ENCODE data around the gene DMRT3. TPM values are rescaled to one million over a fixed set of nuclear protein-coding genes. Genes with fewer than 3 reads are reported as not detected.

Gene DMRT3
- total and polyA plus RNA-seq, 2 of the 8 experiments (the other 6 are each of a cell fraction or from before 2014, with no cell fraction given): not detected

DNA sequence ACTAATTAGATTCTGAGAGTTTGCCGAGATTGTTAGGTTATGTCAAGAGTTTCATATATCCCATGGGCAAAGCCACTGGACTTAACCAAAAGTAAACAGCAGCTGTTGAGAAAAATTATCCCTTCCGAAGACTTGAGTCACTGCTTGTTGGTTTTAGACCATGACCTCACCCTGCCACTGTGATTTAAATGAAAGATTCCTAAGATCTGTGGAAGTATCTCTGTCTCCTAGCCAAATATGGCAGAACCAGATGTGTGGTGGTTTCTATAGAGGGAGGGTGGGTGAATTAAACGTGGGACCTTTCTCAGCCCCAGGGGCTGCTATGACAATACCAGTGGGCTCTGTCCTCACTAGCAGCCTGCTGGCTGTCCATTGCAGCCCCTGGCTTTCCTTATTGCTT lies 19.3 kb downstream of the DMRT3 start:
- H3K79me1 ChIP-seq (ENCODE audit: low read depth, low read length): no peaks in the 10 kb centered on the region
- H3K27me3 ChIP-seq (replicated peaks in 1 of 4; ENCODE audit: control insufficient read depth in 3 of 4, extremely low read depth in 1 of 4, insufficient read depth in 3 of 4, low read length in 3 of 4): no peaks in the 10 kb centered on the region
- no peak overlapping the region for H3K18ac ChIP-seq (ENCODE audit: extremely low read depth, low read length)
- no peak overlapping the region for H2AFZ ChIP-seq (ENCODE audit: low read length)
- 0 out of 2 replicates have a peak, but pooled peaks cover 2% of the 10 kb centered on the region for H3K23me2 ChIP-seq (ENCODE audit: low read depth, low read length)
- ChIA-PET CTCF (ENCODE audit: partially characterized antibody) (interaction anchor here (1.3 to 2.5 kb wide), 4 partner anchors 9 to 97 kb away, joined by 4 to 11 read pairs (median 8); no protein-coding TSS in a partner anchor), POLR2A (ENCODE audit: partially characterized antibody) (no interaction called here)
- no peak overlapping the region for H2BK120ac ChIP-seq (replicated peaks; ENCODE audit: low read depth, low read length)
- no peak overlapping the region for H4K5ac ChIP-seq (ENCODE audit: insufficient read length, low read depth, low read length)
- H2BK5ac ChIP-seq (ENCODE audit: low read depth, low read length): no peak overlapping the region
- DNase-seq (ENCODE audit: low read depth in 1 of 2, low spot score in 2 of 2) (no peak), FAIRE-seq (no peak)
- H2BK15ac ChIP-seq (ENCODE audit: low read length): no peak overlapping the region
- no peak overlapping the region for H3K4me3 ChIP-seq (ENCODE audit: extremely low read depth in 1 of 4, insufficient read depth in 2 of 4, low read depth in 3 of 4, low read length in 4 of 4)
- H3K27ac ChIP-seq (ENCODE audit: low read depth, low read length): no peak overlapping the region
- H3K23ac ChIP-seq (ENCODE audit: insufficient read length): no peak overlapping the region
- no peaks in the 10 kb centered on the region for H3K4me1 ChIP-seq (replicated peaks in 1 of 4; ENCODE audit: control insufficient read depth in 3 of 4, insufficient read depth in 4 of 4, low read length in 3 of 4)
- H3K9ac ChIP-seq (replicated peaks in 1 of 4; ENCODE audit: extremely low read depth in 1 of 4, low read depth in 3 of 4, low read length in 3 of 4): no peak overlapping the region
- no peaks in the 10 kb centered on the region for H4K20me1 ChIP-seq (replicated peaks in 1 of 2; ENCODE audit: control insufficient read depth in 1 of 2, insufficient read depth in 2 of 2, low read length in 2 of 2)
- no peak overlapping the region for H2BK20ac ChIP-seq (ENCODE audit: low read length)
- no peak overlapping the region for H3K14ac ChIP-seq (ENCODE audit: insufficient read length)
- no peak overlapping the region for H3K4ac ChIP-seq (replicated peaks; ENCODE audit: insufficient read length, low read depth, low read length)
- no peak overlapping the region for H2AK5ac ChIP-seq (ENCODE audit: low read depth, low read length)
- no peaks in the 10 kb centered on the region for H3K36me3 ChIP-seq (ENCODE audit: control insufficient read depth in 2 of 4, insufficient read depth in 4 of 4, low read length in 3 of 4)
- H2BK12ac ChIP-seq (ENCODE audit: low read depth, low read length): no peak overlapping the region
- no peak overlapping the region for H4K91ac ChIP-seq (replicated peaks; ENCODE audit: insufficient read length, low read length)
- H4K8ac ChIP-seq (ENCODE audit: extremely low read depth, insufficient read depth, low read length): no peak overlapping the region
- no peak overlapping the region for H3K56ac ChIP-seq (replicated peaks; ENCODE audit: insufficient read length, low read depth, low read length)
- H3K79me2 ChIP-seq (ENCODE audit: control insufficient read depth in 1 of 2, insufficient read depth in 2 of 2, low read length in 2 of 2): no peaks in the 10 kb centered on the region
- no peak overlapping the region for H3K4me2 ChIP-seq (ENCODE audit: insufficient read depth in 1 of 2, low read depth in 2 of 2, low read length in 2 of 2)
- 72% methylated on average over 3 of the region's 3 CpGs; no CpG with 5 or more reads in 1 of the 2 experiments for WGBS, 2 experiments (ENCODE audit: extremely low coverage in 1 of 2, insufficient coverage in 1 of 2, insufficient read length in 1 of 2, insufficient replicate concordance in 2 of 2, low coverage in 1 of 2, low lambda C conversion rate in 2 of 2, missing lambda C conversion rate in 1 of 2)
- H3K9me3 ChIP-seq (ENCODE audit: insufficient read depth in 2 of 2, low read depth in 1 of 2, low read length in 1 of 2): peaks cover 34 to 45% of the 10 kb centered on the region in 2 experiments
- TF ChIP-seq CEBPB (IDR thresholded peaks at IDR 0.05; ENCODE audit: low read depth, low read length) (no peak), PHF8 (conservative IDR thresholded peaks at IDR 0.05; ENCODE audit: low read depth, low read length) (no peak), NANOG (IDR thresholded peaks at IDR 0.05; ENCODE audit: insufficient read depth, low read depth, low read length, poor library complexity, severe bottlenecking) (no peak), SIX5 (IDR thresholded peaks at IDR 0.05; ENCODE audit: low read depth, low read length) (no peak), HDAC2 (IDR thresholded peaks at IDR 0.05; ENCODE audit: borderline replicate concordance in 1 of 2, low read depth in 2 of 2, low read length in 2 of 2) (no peak), ASH2L (IDR thresholded peaks at IDR 0.05; ENCODE audit: low read length) (no peak), SP4 (IDR thresholded peaks at IDR 0.05; ENCODE audit: low read length) (no peak), CBX5 (IDR thresholded peaks at IDR 0.05; ENCODE audit: low read depth, low read length) (no peak), NRF1 (IDR thresholded peaks at IDR 0.05; ENCODE audit: low read depth, low read length) (no peak), CBX8 (IDR thresholded peaks at IDR 0.05; ENCODE audit: borderline replicate concordance, low read depth, low read length) (no peak), RNF2 (IDR thresholded peaks at IDR 0.05; ENCODE audit: borderline replicate concordance, low read depth, low read length, missing control alignments, poor library complexity, severe bottlenecking) (no peak), BRCA1 (IDR thresholded peaks at IDR 0.05; ENCODE audit: low read depth, low read length) (no peak), KDM5A (IDR thresholded peaks at IDR 0.05; ENCODE audit: low read length) (no peak), ZNF274 (IDR thresholded peaks at IDR 0.05; ENCODE audit: borderline replicate concordance, extremely low read depth, low read length) (no peak)
